H9 (cell line): Measurements from ENCODE around the gene CSRP1. TPM values are rescaled to one million over a fixed set of nuclear protein-coding genes. Genes with fewer than 3 reads are reported as not detected.

Experiments
- DNase-seq: peaks from one replicate; pipeline ENCODE4 v3.0.0-alpha.2; 2017
- H2AFZ ChIP-seq: one replicate; pipeline ENCODE4 v1.6.1; 2013; ENCODE audit warnings: mild to moderate bottlenecking, low read length, control low read depth, moderate library complexity
- H2AK5ac ChIP-seq: 2 replicates; pipeline ENCODE4 v1.6.1; 2013; ENCODE audit warnings: low read length, control low read depth, mixed read lengths; ENCODE audit not compliant: insufficient read length
- H2BK120ac ChIP-seq: one replicate; pipeline ENCODE4 v1.6.1; 2013; ENCODE audit warnings: low read depth, mild to moderate bottlenecking, low read length, control low read depth, inconsistent platforms; ENCODE audit not compliant: poor library complexity, severe bottlenecking
- H2BK12ac ChIP-seq: 2 replicates; pipeline ENCODE4 v1.6.1; 2013; ENCODE audit warnings: low read length, control low read depth, mixed read lengths, low read depth; ENCODE audit not compliant: insufficient read length
- H2BK15ac ChIP-seq: 2 replicates; pipeline ENCODE4 v1.6.1; 2013; ENCODE audit warnings: low read depth, low read length, control low read depth
- H2BK20ac ChIP-seq: one replicate; pipeline ENCODE4 v1.6.1; 2013; ENCODE audit warnings: low read depth, mild to moderate bottlenecking, low read length, control low read depth, inconsistent platforms; ENCODE audit not compliant: poor library complexity, severe bottlenecking
- H2BK5ac ChIP-seq: 2 replicates; pipeline ENCODE4 v1.6.1; 2013; ENCODE audit warnings: low read length, control low read depth, mixed read lengths; ENCODE audit not compliant: insufficient read length
- H3K14ac ChIP-seq: 2 replicates; pipeline ENCODE4 v1.6.1; 2013; ENCODE audit warnings: low read length, control low read depth; ENCODE audit not compliant: insufficient read depth
- H3K18ac ChIP-seq: 2 replicates; pipeline ENCODE4 v1.6.1; 2013; ENCODE audit warnings: low read depth, mild to moderate bottlenecking, mixed read lengths, low read length, control low read depth; ENCODE audit not compliant: insufficient read length
- H3K23ac ChIP-seq: 2 replicates; pipeline ENCODE4 v1.6.1; 2013; ENCODE audit warnings: low read length, control low read depth, mixed read lengths, low read depth; ENCODE audit not compliant: insufficient read length
- H3K23me2 ChIP-seq: 2 replicates; pipeline ENCODE4 v1.6.1; 2013; ENCODE audit warnings: low read depth, mild to moderate bottlenecking, mixed read lengths, low read length, control low read depth; ENCODE audit not compliant: insufficient read length, poor library complexity, severe bottlenecking
- H3K27ac ChIP-seq: 2 replicates; pipeline ENCODE4 v1.5.1; 2013; ENCODE audit warnings: low read length, control low read depth, mixed read lengths, low read depth; ENCODE audit not compliant: insufficient read length
- H3K27me3 ChIP-seq: 2 replicates; pipeline ENCODE4 v1.6.1; 2013; ENCODE audit warnings: low read length, control low read depth, inconsistent platforms; ENCODE audit not compliant: insufficient read depth
- H3K4ac ChIP-seq: 2 replicates; pipeline ENCODE4 v1.6.1; 2013; ENCODE audit warnings: low read depth, mild to moderate bottlenecking, control low read depth, inconsistent platforms, low read length, moderate library complexity
- H3K4me1 ChIP-seq: 2 replicates; pipeline ENCODE4 v1.6.1; 2013; ENCODE audit warnings: low read length, control low read depth, inconsistent platforms; ENCODE audit not compliant: insufficient read depth
- H3K4me2 ChIP-seq: 2 replicates; pipeline ENCODE4 v1.6.1; 2013; ENCODE audit warnings: low read length, control low read depth, mixed read lengths; ENCODE audit not compliant: insufficient read length, insufficient read depth
- H3K56ac ChIP-seq: 2 replicates; pipeline ENCODE4 v1.6.1; 2013; ENCODE audit warnings: low read depth, mild to moderate bottlenecking, mixed read lengths, low read length, control low read depth; ENCODE audit not compliant: insufficient read length
- H3K79me1 ChIP-seq: 2 replicates; pipeline ENCODE4 v1.6.1; 2013; ENCODE audit warnings: low read depth, mild to moderate bottlenecking, moderate library complexity, low read length, control low read depth, inconsistent platforms; ENCODE audit not compliant: insufficient read depth, poor library complexity, severe bottlenecking
- H3K79me2 ChIP-seq: 2 replicates; pipeline ENCODE4 v1.6.1; 2013; ENCODE audit warnings: low read length, control low read depth, inconsistent platforms; ENCODE audit not compliant: insufficient read depth
- H3K9ac ChIP-seq: 2 replicates; pipeline ENCODE4 v1.6.1; 2013; ENCODE audit warnings: low read length, control low read depth, mixed read lengths; ENCODE audit not compliant: insufficient read length; ENCODE audit errors: extremely low read depth
- H3K9me3 ChIP-seq: one replicate; pipeline ENCODE4 v1.6.1; 2013; ENCODE audit warnings: low read depth, low read length, inconsistent platforms; ENCODE audit not compliant: control insufficient read depth
- H3T11ph ChIP-seq: one replicate; pipeline ENCODE4 v1.6.1; 2013; ENCODE audit warnings: mild to moderate bottlenecking, low read length, control low read depth, inconsistent platforms
- H4K20me1 ChIP-seq: one replicate; pipeline ENCODE4 v1.6.1; 2013; ENCODE audit not compliant: control insufficient read depth, insufficient read length, insufficient read depth
- H4K5ac ChIP-seq: 2 replicates; pipeline ENCODE4 v1.6.1; 2013; ENCODE audit warnings: low read depth, mild to moderate bottlenecking, mixed read lengths, low read length, control low read depth; ENCODE audit not compliant: insufficient read length
- H4K8ac ChIP-seq: replicated peaks from 2 replicates; pipeline ENCODE4 v1.6.1; 2013; ENCODE audit warnings: low read length, control low read depth, mixed read lengths, low read depth; ENCODE audit not compliant: insufficient read length
- H4K91ac ChIP-seq: 2 replicates; pipeline ENCODE4 v1.6.1; 2013; ENCODE audit warnings: low read depth, mild to moderate bottlenecking, moderate library complexity, mixed read lengths, low read length, control low read depth; ENCODE audit not compliant: insufficient read length
- H3K27ac Mint-ChIP-seq, 3 experiments: 2 replicates in 2 of 3; 3 replicates in 1 of 3; pipeline ENCODE4 v1.8.0; 2020 to 2021; ENCODE audit warnings: mixed read lengths in 3 of 3, mild to moderate bottlenecking in 1 of 3, moderate library complexity in 1 of 3
- H3K27me3 Mint-ChIP-seq: 2 replicates; pipeline ENCODE4 v1.8.0; 2021; ENCODE audit warnings: low read depth, mild to moderate bottlenecking, moderate library complexity, mixed read lengths
- H3K36me3 Mint-ChIP-seq, 3 experiments: 2 replicates in 2 of 3; 3 replicates in 1 of 3; pipeline ENCODE4 v1.8.0; 2020 to 2021; ENCODE audit warnings: low read depth in 3 of 3, mixed read lengths in 3 of 3; ENCODE audit not compliant: insufficient read depth in 1 of 3
- H3K4me1 Mint-ChIP-seq, 2 experiments: 2 replicates each; pipeline ENCODE4 v1.8.0; 2020; ENCODE audit warnings: mixed read lengths in 2 of 2
- H3K4me3 Mint-ChIP-seq, 2 experiments: 2 replicates in 1 of 2; 3 replicates in 1 of 2; pipeline ENCODE4 v1.8.0; 2020 to 2021; ENCODE audit warnings: mild to moderate bottlenecking in 2 of 2, mixed read lengths in 2 of 2, moderate library complexity in 1 of 2
- H3K9me3 Mint-ChIP-seq, 2 experiments: 2 replicates in 1 of 2; 3 replicates in 1 of 2; pipeline ENCODE4 v1.8.0; 2020; ENCODE audit warnings: mild to moderate bottlenecking in 2 of 2, mixed read lengths in 2 of 2, moderate library complexity in 1 of 2
- WGBS: extraction: QIAGEN DNeasy Blood & Tissue Kit; methylation state at CpG from one replicate; pipeline ENCODE4 v1.1.7; 2013; ENCODE audit warnings: missing lambda C conversion rate, low lambda C conversion rate, mixed read lengths; ENCODE audit not compliant: insufficient read length; ENCODE audit errors: extremely low coverage; 5-methylcytosine and 5-hydroxymethylcytosine counted together
- total RNA-seq: library from RNA; stranded (reverse); gene quantifications from 2 replicates; pipeline ENCODE4 v1.2.1, GENCODE V29; 2021
- TF ChIP-seq, protein P1 (sequence below): fragments of 200-600 bp; sonication (generic); conservative IDR thresholded peaks from 3 replicates; pipeline ENCODE4 v1.8.0; 2021; ENCODE audit warnings: antibody characterized with exemption, mild to moderate bottlenecking

CSRP1 gene
- total RNA-seq, 1 experiment from 2014 or later: 0.44 TPM

DNA sequence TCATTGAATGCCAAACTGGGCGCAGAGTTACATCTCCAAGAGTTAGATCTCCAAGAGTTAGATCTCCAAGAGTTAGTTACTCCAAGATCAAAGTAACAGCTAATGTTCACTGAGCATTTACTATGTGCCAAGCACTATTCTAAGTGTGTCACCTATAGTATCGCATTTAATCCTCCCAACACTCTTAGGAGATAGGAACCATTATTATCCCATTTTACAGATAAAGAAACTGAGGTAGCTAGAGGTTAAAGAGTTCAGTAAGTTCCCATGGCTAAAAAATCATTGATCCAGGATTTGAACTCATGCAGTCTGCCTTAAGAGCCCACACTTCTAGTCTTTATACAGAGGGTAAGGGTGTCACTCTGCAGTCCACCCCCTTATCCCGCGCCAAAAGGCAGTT lies 30.5 kb upstream of the CSRP1 start:
- Histone ChIP-seq H3K23ac (no peak overlapping the region), H2BK12ac (no peak overlapping the region), H3K4me1 (no peaks in the 10 kb centered on the region; the same call in 1 of the 2 replicates), H4K8ac (no peak overlapping the region), H3K27ac (no peak overlapping the region), H3T11ph (no peak overlapping the region), H2AFZ (no peak overlapping the region), H2BK15ac (no peak overlapping the region), H3K56ac (no peak overlapping the region), H3K23me2 (peaks cover 23% of the 10 kb centered on the region), H3K79me2 (no peaks in the 10 kb centered on the region), H3K79me1 (no peaks in the 10 kb centered on the region), H4K20me1 (no peaks in the 10 kb centered on the region), H3K18ac (no peak overlapping the region), H4K91ac (no peak overlapping the region), H2AK5ac (no peak overlapping the region), H2BK5ac (no peak overlapping the region), H3K9me3 (no peaks in the 10 kb centered on the region), H2BK120ac (no peak overlapping the region), H3K27me3 (peaks cover 7% of the 10 kb centered on the region; the same call in 1 of the 2 replicates), H3K4ac (no peak overlapping the region), H4K5ac (no peak overlapping the region), H3K4me2 (no peak overlapping the region), H3K14ac (no peak overlapping the region), H2BK20ac (no peak overlapping the region), H3K9ac (no peak overlapping the region)
- no peaks in the 10 kb centered on the region for H3K36me3 Mint-ChIP-seq
- no CpG with 5 or more reads among the region's 4 CpGs for WGBS
- TF ChIP-seq, protein P1, sequence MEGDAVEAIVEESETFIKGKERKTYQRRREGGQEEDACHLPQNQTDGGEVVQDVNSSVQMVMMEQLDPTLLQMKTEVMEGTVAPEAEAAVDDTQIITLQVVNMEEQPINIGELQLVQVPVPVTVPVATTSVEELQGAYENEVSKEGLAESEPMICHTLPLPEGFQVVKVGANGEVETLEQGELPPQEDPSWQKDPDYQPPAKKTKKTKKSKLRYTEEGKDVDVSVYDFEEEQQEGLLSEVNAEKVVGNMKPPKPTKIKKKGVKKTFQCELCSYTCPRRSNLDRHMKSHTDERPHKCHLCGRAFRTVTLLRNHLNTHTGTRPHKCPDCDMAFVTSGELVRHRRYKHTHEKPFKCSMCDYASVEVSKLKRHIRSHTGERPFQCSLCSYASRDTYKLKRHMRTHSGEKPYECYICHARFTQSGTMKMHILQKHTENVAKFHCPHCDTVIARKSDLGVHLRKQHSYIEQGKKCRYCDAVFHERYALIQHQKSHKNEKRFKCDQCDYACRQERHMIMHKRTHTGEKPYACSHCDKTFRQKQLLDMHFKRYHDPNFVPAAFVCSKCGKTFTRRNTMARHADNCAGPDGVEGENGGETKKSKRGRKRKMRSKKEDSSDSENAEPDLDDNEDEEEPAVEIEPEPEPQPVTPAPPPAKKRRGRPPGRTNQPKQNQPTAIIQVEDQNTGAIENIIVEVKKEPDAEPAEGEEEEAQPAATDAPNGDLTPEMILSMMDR: no peak
- no peaks in the 10 kb centered on the region; a peak in 1 of 5 replicates for H3K9me3 Mint-ChIP-seq
- no peak overlapping the region; a peak in 1 of 5 replicates for H3K4me3 Mint-ChIP-seq
- H3K27me3 Mint-ChIP-seq: peaks cover 74% of the 10 kb centered on the region
- DNase-seq: no peak
- H3K4me1 Mint-ChIP-seq: peaks cover 15 to 32% of the 10 kb centered on the region in 2 experiments
- no peak overlapping the region for H3K27ac Mint-ChIP-seq
